B cell (primary cell): ENCODE data around the gene LRIG1. TPM values are rescaled to one million over a fixed set of nuclear protein-coding genes. Genes with fewer than 3 reads are reported as not detected.

ENCODE experiments used
- ATAC-seq: fragments of 200-7000 bp; cut with Tn5 transposase; one replicate; pipeline ENCODE4 v1.10.0; 2021; ENCODE audit warnings: low read depth, mild to moderate bottlenecking, moderate number of reproducible peaks, moderate library complexity
- CTCF ChIA-PET: fragments of 350-600 bp; sonication (Branson Sonifier 250); formaldehyde crosslinking; loops from one replicate; lab custom pipeline; 2021; ENCODE audit warnings: antibody characterized with exemption, inconsistent platforms; lab: Charles Lee
- POLR2A ChIA-PET: fragments of 350-600 bp; sonication (Branson Sonifier 250); formaldehyde crosslinking; loops from one replicate; lab custom pipeline; 2021; ENCODE audit warnings: antibody characterized with exemption; lab: Charles Lee
- DNase-seq: peaks from one replicate; pipeline ENCODE4 v3.0.0; 2013
- H2AFZ ChIP-seq: 2 replicates; pipeline ENCODE4 v1.6.1; 2012; ENCODE audit warnings: mild to moderate bottlenecking, low read depth, low read length; ENCODE audit not compliant: insufficient read depth, poor library complexity, severe bottlenecking
- H3K27ac ChIP-seq, 2 donors: 1 replicate in 1 of 2; 2 replicates in 1 of 2; pipeline ENCODE4 v1.5.1; 2012 to 2013; ENCODE audit warnings: low read length in 2 of 2, mild to moderate bottlenecking in 2 of 2, moderate library complexity in 1 of 2
- H3K27me3 ChIP-seq, 4 experiments: fragments of 200-600 bp in 1 of 4; sonication (generic) in 1 of 4; replicated peaks in 1 of 4; 1 replicate in 2 of 4; 2 replicates in 2 of 4; pipeline versions ENCODE4 v1.6.1 to v1.7.0; 2013 to 2016; ENCODE audit warnings: low read length in 3 of 4, mild to moderate bottlenecking in 2 of 4, mixed read lengths in 1 of 4, moderate library complexity in 1 of 4; ENCODE audit not compliant: insufficient read depth in 4 of 4, control insufficient read depth in 3 of 4; ENCODE audit errors: control extremely low read depth in 1 of 4
- H3K36me3 ChIP-seq, 2 experiments: replicated peaks in 1 of 2; 1 replicate in 1 of 2; 2 replicates in 1 of 2; pipeline versions ENCODE4 v1.6.1 to v1.7.1; 2013; ENCODE audit warnings: low read length in 1 of 2; ENCODE audit not compliant: insufficient read depth in 2 of 2, control insufficient read depth in 1 of 2; ENCODE audit errors: control extremely low read depth in 1 of 2, extremely low read depth in 1 of 2
- H3K4me1 ChIP-seq, 2 donors: fragments of 200-600 bp in 1 of 2; sonication (generic) in 1 of 2; 1 replicate in 1 of 2; 2 replicates in 1 of 2; pipeline versions ENCODE4 v1.5.1 to v1.6.1; 2013 to 2017; ENCODE audit warnings: low read length in 2 of 2; ENCODE audit not compliant: control insufficient read depth in 2 of 2, insufficient read depth in 2 of 2
- H3K4me2 ChIP-seq: replicated peaks from 2 replicates; pipeline ENCODE3; 2012; ENCODE audit warnings: mild to moderate bottlenecking, low read depth, low read length; ENCODE audit not compliant: poor library complexity, severe bottlenecking
- H3K4me3 ChIP-seq, 5 experiments: fragments of 200-600 bp in 1 of 5; sonication (generic) in 1 of 5; 1 replicate in 3 of 5; 2 replicates in 2 of 5; pipeline versions ENCODE4 v1.5.1 to v1.7.0; 2011 to 2016; ENCODE audit warnings: low read length in 4 of 5, mild to moderate bottlenecking in 4 of 5, low read depth in 2 of 5, control low read depth in 1 of 5, moderate library complexity in 1 of 5; ENCODE audit not compliant: insufficient read depth in 1 of 5; ENCODE audit errors: control extremely low read depth in 1 of 5, extremely low read depth in 1 of 5
- H3K79me2 ChIP-seq: fragments of 200-600 bp; sonication (generic); one replicate; pipeline ENCODE4 v1.6.0; 2016; ENCODE audit warnings: low read length; ENCODE audit not compliant: control insufficient read depth, insufficient read depth
- H3K9ac ChIP-seq: fragments of 200-600 bp; sonication (generic); 2 replicates; pipeline ENCODE4 v1.6.1; 2017; ENCODE audit warnings: mild to moderate bottlenecking, low read length, moderate library complexity
- H3K9me3 ChIP-seq, 3 donors: one replicate each; pipeline versions ENCODE4 v1.6.1 to v1.7.1; 2013; ENCODE audit warnings: low read length in 2 of 3; ENCODE audit not compliant: control insufficient read depth in 2 of 3, insufficient read depth in 1 of 3; ENCODE audit errors: control extremely low read depth in 1 of 3
- H4K20me1 ChIP-seq: 2 replicates; pipeline ENCODE4 v1.6.0; 2012; ENCODE audit warnings: mild to moderate bottlenecking, low read length; ENCODE audit not compliant: insufficient read depth, control insufficient read depth, poor library complexity, severe bottlenecking
- H3K27ac Mint-ChIP-seq: one replicate; pipeline ENCODE4 v1.8.0; 2021; ENCODE audit warnings: mixed read lengths
- H3K27me3 Mint-ChIP-seq: one replicate; pipeline ENCODE4 v1.8.0; 2021; ENCODE audit warnings: mixed read lengths
- H3K4me1 Mint-ChIP-seq: one replicate; pipeline ENCODE4 v1.8.0; 2021; ENCODE audit warnings: mixed read lengths
- H3K4me3 Mint-ChIP-seq: one replicate; pipeline ENCODE4 v1.8.0; 2021; ENCODE audit warnings: mixed read lengths
- H3K9me3 Mint-ChIP-seq: one replicate; pipeline ENCODE4 v1.8.0; 2022; ENCODE audit warnings: mixed read lengths; ENCODE audit not compliant: insufficient read depth
- EZH2 ChIP-seq: IDR thresholded peaks from 2 replicates; pipeline ENCODE4 v1.6.1; 2012; ENCODE audit warnings: borderline replicate concordance, low read depth, mild to moderate bottlenecking, moderate library complexity, low read length; ENCODE audit not compliant: insufficient read depth, poor library complexity, severe bottlenecking
- WGBS: methylation state at CpG from one replicate; pipeline ENCODE4 v1.1.5; 2013; ENCODE audit warnings: missing lambda C conversion rate; ENCODE audit not compliant: insufficient coverage; 5-methylcytosine and 5-hydroxymethylcytosine counted together
- intact Hi-C: fragments of 100-400 bp; cut with micrococcal nuclease; formaldehyde crosslinking; loops from one replicate; pipeline ENCODE4 v1.10.0; 2022
- polyA plus RNA-seq: library from polyadenylated mRNA; depleted of rRNA; stranded (reverse); fragments of >200 nt; gene quantifications from 2 replicates; pipeline ENCODE4 v1.2.3, GENCODE V29; 2012
- total RNA-seq, 2 donors: library from RNA; stranded (reverse); fragments of 120-200 nt in 1 of 2; gene quantifications; 1 replicate in 1 of 2; 2 replicates in 1 of 2; pipeline versions ENCODE4 v1.2.3 to v1.2.4, GENCODE V29; 2013 to 2022
- TF ChIP-seq, protein P1 (sequence below): fragments of 200-600 bp; IDR thresholded peaks from one replicate; pipeline ENCODE4 v1.8.0; 2022; ENCODE audit warnings: antibody characterized with exemption, mild to moderate bottlenecking

The LRIG1 gene
- total and polyA plus RNA-seq, 2 donors (not counting 1 experiment from before 2014, with no cell fraction given): 9.2 to 12.4 TPM

GRCh38 chr3:66338927-66339326 lies 161.9 kb downstream of the LRIG1 start:
- no peaks in the 10 kb centered on the region for H3K9me3 ChIP-seq
- WGBS: 100% methylated on average over 1 of the region's 3 CpGs
- ChIA-PET CTCF (no interaction called here), POLR2A (no interaction called here)
- no peaks in the 10 kb centered on the region for H4K20me1 ChIP-seq
- H3K4me1 ChIP-seq: no peaks in the 10 kb centered on the region
- Mint-ChIP-seq H3K9me3 (no peaks in the 10 kb centered on the region), H3K27me3 (no peaks in the 10 kb centered on the region), H3K4me3 (no peak overlapping the region), H3K27ac (no peak overlapping the region), H3K4me1 (peaks cover 11% of the 10 kb centered on the region)
- no peak overlapping the region for H3K4me3 ChIP-seq
- no peak overlapping the region for H3K27ac ChIP-seq
- no peak overlapping the region for H2AFZ ChIP-seq
- H3K27me3 ChIP-seq: no peaks in the 10 kb centered on the region
- DNase-seq (no peak), ATAC-seq (no peak)
- intact Hi-C loops: loop anchor here (5.0 kb wide), 1 partner anchor 53 kb away; no protein-coding TSS in a partner anchor
- peaks cover 3% of the 10 kb centered on the region for H3K79me2 ChIP-seq
- no peak overlapping the region for H3K9ac ChIP-seq
- H3K36me3 ChIP-seq: no peaks in the 10 kb centered on the region
- H3K4me2 ChIP-seq: no peak overlapping the region
- TF ChIP-seq EZH2: no peak
- TF ChIP-seq, protein P1, sequence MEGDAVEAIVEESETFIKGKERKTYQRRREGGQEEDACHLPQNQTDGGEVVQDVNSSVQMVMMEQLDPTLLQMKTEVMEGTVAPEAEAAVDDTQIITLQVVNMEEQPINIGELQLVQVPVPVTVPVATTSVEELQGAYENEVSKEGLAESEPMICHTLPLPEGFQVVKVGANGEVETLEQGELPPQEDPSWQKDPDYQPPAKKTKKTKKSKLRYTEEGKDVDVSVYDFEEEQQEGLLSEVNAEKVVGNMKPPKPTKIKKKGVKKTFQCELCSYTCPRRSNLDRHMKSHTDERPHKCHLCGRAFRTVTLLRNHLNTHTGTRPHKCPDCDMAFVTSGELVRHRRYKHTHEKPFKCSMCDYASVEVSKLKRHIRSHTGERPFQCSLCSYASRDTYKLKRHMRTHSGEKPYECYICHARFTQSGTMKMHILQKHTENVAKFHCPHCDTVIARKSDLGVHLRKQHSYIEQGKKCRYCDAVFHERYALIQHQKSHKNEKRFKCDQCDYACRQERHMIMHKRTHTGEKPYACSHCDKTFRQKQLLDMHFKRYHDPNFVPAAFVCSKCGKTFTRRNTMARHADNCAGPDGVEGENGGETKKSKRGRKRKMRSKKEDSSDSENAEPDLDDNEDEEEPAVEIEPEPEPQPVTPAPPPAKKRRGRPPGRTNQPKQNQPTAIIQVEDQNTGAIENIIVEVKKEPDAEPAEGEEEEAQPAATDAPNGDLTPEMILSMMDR: no peak

- H3K27ac Mint-ChIP-seq: no peak overlapping the region
- intact Hi-C loops: loop anchor here (5.0 kb wide), 1 partner anchor 56 kb away; no protein-coding TSS in a partner anchor
- Histone ChIP-seq H3K9ac (no peak overlapping the region), H3K4me2 (no peak overlapping the region), H3K4me3 (no peak overlapping the region), H3K27ac (no peak overlapping the region), H2AFZ (no peak overlapping the region), H3K27me3 (no peaks in the 10 kb centered on the region), H3K36me3 (no peaks in the 10 kb centered on the region), H3K79me2 (no peaks in the 10 kb centered on the region), H3K4me1 (no peaks in the 10 kb centered on the region), H3K9me3 (no peaks in the 10 kb centered on the region), H4K20me1 (no peaks in the 10 kb centered on the region)
- CTCF ChIA-PET: no interaction called here
- no peak overlapping the region for H3K4me3 Mint-ChIP-seq
- POLR2A ChIA-PET: no interaction called here
- ATAC-seq (no peak), DNase-seq (no peak)
- H3K4me1 Mint-ChIP-seq: peaks cover 15% of the 10 kb centered on the region
- no CpG with 5 or more reads among the region's 4 CpGs for WGBS
- TF ChIP-seq, protein P1: no peak
- no peak for TF ChIP-seq EZH2
- H3K27me3 Mint-ChIP-seq: no peaks in the 10 kb centered on the region
- no peaks in the 10 kb centered on the region for H3K9me3 Mint-ChIP-seq
Observed at GRCh38 chr3:66336333-66336766, 164.5 kb downstream of the LRIG1 start.
